Upper lobe of right lung (tissue), 1 donor: ENCODE results near the gene GNB3. TPM values are rescaled to one million over a fixed set of nuclear protein-coding genes. Genes with fewer than 3 reads are reported as not detected.
"Not testable (repeated sequence)": the region's sequence is repeated elsewhere in the genome, so short reads cannot be mapped to it uniquely, and the experiment has no call there.

Experiments used
- ATAC-seq: fragments of 200-7000 bp; cut with Tn5 transposase; one replicate; pipeline ENCODE4 v1.9.1; 2020; ENCODE audit warnings: mild to moderate bottlenecking, moderate library complexity
- DNase-seq: peaks from one replicate; pipeline ENCODE4 v3.0.0-alpha.2; 2020
- H3K27ac ChIP-seq: fragments of 200-600 bp; one replicate; pipeline ENCODE4 v1.8.0; 2022
- H3K27me3 ChIP-seq: fragments of 200-600 bp; one replicate; pipeline ENCODE4 v1.8.0; 2022; ENCODE audit warnings: mild to moderate bottlenecking
- H3K36me3 ChIP-seq: fragments of 200-600 bp; one replicate; pipeline ENCODE4 v1.8.0; 2022
- H3K4me1 ChIP-seq: fragments of 200-600 bp; one replicate; pipeline ENCODE4 v1.8.0; 2022
- H3K4me3 ChIP-seq: fragments of 200-600 bp; one replicate; pipeline ENCODE4 v1.8.0; 2022; ENCODE audit warnings: mild to moderate bottlenecking
- H3K9me3 ChIP-seq: fragments of 200-600 bp; one replicate; pipeline ENCODE4 v1.8.0; 2022
- intact Hi-C: fragments of 100-400 bp; cut with DNase I; formaldehyde crosslinking; loops from one replicate; pipeline ENCODE4 v1.11.0; 2022
- total RNA-seq: library from RNA; stranded (reverse); fragmentation: NEBNext Ultra II Directional; extraction: Animal tissue kit (Norgen Biotek cat#: 25700); gene quantifications from one replicate; pipeline ENCODE4 v1.2.1, GENCODE V29; 2021
- TF ChIP-seq, protein P1 (sequence below): fragments of 200-600 bp; IDR thresholded peaks from one replicate; pipeline ENCODE4 v1.8.0; 2022; ENCODE audit warnings: antibody characterized with exemption
- donor health status: DM: no; HTN: yes; CAD: no; lungs with severe emphysema.

GNB3 gene
- total RNA-seq, 1 donor from 2014 or later: 0.32 TPM

DNA sequence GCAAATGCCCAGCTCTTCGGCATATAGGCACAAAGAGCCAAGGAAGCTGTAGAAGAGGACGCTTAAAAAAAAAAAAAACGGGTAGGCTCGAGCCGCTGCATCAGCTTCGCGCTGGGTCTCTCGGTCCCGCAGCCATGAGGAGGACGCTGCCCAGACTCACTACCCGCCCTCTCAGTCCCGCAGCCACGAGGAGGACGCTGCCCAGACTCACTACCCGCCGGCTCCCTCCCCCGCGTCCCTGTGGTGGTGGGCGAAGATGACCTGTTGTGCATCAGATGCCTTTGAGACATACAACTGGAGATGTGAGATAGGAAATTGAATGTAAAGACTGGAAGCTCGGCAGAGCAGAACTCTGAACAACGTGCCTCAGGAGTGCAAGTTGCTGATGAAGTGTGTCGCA is 43.8 kb downstream of the GNB3 start:
- DNase-seq (no peak), ATAC-seq (no peak)
- Histone ChIP-seq H3K27me3 (no peaks in the 10 kb centered on the region), H3K4me1 (peaks cover 8% of the 10 kb centered on the region), H3K4me3 (no peak overlapping the region), H3K27ac (no peak overlapping the region), H3K36me3 (peaks cover 16% of the 10 kb centered on the region), H3K9me3 (no peaks in the 10 kb centered on the region)
- TF ChIP-seq, protein P1, sequence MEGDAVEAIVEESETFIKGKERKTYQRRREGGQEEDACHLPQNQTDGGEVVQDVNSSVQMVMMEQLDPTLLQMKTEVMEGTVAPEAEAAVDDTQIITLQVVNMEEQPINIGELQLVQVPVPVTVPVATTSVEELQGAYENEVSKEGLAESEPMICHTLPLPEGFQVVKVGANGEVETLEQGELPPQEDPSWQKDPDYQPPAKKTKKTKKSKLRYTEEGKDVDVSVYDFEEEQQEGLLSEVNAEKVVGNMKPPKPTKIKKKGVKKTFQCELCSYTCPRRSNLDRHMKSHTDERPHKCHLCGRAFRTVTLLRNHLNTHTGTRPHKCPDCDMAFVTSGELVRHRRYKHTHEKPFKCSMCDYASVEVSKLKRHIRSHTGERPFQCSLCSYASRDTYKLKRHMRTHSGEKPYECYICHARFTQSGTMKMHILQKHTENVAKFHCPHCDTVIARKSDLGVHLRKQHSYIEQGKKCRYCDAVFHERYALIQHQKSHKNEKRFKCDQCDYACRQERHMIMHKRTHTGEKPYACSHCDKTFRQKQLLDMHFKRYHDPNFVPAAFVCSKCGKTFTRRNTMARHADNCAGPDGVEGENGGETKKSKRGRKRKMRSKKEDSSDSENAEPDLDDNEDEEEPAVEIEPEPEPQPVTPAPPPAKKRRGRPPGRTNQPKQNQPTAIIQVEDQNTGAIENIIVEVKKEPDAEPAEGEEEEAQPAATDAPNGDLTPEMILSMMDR: no peak
- intact Hi-C loops: no loop called here

DNA sequence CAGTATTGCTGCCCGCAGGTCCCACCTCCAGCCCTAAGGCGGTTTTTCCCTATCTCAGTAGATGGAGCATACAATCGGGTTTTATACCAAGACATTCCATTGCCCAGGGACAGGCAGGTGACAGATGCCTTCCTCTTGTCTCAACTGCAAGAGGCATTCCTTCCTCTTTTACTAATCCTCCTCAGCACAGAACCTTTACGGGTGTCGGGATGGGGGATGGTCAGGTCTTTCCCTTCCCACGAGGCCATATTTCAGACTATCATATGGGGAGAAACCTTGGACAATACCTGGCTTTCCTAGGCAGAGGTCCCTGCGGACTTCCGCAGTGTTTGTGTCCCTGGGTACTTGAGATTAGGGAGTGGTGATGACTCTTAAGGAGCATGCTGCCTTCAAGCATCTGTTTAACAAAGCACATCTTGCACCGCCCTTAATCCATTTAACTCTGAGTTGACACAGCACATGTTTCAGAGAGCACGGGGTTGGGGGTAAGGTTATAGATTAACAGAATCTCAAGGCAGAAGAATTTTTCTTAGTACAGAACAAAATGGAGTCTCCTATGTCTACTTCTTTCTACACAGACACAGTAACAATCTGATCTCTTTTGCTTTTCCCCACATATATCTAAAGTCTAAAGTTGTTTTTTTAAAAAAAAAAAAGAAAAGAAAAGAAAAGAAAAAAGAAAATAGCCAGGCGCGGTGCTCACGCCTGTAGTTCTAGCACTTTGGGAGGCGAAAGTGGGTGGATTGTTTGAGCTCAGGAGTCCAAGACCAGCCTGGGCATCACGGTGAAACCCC is 45.7 kb downstream of the GNB3 start:
- H3K27me3 ChIP-seq, H3K4me1 ChIP-seq, H3K9me3 ChIP-seq, intact Hi-C loops, H3K4me3 ChIP-seq, ATAC-seq, DNase-seq: not testable (repeated sequence)
- H3K27ac ChIP-seq: peak overlapping the region; percentile 67
- peaks cover 16% of the 10 kb centered on the region for H3K36me3 ChIP-seq

DNA sequence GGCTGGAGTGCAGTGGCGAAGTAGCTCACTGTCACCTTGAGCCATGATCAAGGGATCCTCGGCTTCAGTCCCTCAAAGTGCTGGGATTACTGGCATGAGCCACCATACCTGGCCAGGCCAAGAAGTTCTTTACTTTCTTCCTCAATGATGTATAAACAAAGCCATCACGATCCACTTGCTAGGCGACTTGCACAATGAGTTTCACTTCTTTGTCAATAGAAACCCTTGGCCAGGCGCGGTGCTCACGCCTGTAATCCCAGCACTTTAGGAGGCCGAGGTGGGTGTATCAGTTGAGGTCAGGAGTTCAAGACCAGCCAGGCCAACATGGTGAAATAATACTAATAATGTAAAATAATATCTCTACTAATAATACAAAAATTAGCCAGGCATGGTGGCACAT is 46.7 kb downstream of the GNB3 start:
- Histone ChIP-seq H3K27ac (peak overlapping the region; percentile 67), H3K4me3 (no peak overlapping the region), H3K27me3 (no peaks in the 10 kb centered on the region), H3K36me3 (peaks cover 16% of the 10 kb centered on the region), H3K4me1 (peaks cover 14% of the 10 kb centered on the region), H3K9me3 (no peaks in the 10 kb centered on the region)
- intact Hi-C loops: no loop called here
- TF ChIP-seq, protein P1: no peak
- DNase-seq (peak; percentile 76), ATAC-seq (peak; percentile 9)

DNA sequence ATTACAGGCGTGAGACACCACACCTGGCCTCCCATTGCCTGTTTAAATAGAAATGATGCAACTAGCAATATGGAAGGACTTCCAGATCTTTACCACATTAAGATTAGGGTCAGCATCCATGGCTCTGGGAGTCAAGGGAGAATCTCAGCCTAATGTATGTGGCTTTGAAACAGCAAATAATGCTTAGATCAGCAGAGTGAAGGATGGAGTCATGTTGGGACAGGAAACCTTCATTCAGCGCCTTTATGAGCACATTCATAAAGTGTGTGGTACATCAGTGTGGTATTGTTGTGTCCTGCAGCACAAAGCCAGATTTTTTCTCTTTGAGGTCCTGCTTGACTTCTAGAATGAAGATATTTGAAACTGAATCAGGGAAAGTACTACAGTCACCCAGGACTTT is 47.6 kb downstream of the GNB3 start:
- peak overlapping the region; percentile 36 for H3K27ac ChIP-seq
- no peak for ATAC-seq

DNA sequence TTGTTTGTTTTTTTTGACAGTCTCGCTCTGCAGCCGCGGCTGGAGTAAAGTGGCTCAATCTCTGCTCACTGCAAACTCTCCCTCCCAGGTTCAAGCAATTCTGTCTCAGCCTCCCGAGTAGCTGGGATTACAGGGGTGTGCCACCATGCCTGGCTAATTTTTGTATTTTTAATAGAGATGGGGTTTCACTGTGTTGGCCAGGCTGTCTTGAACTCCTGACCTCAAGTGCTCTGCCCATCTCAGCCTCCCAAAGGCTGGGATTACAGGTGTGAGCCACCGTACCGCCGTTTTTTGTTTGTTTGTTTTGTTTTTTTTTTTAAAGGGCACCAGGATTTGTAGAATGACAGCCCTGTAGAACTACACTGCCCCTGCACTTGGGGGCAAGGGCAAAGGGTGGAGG is 48.1 kb downstream of the GNB3 start:
- H3K9me3 ChIP-seq, intact Hi-C loops, H3K27me3 ChIP-seq, ATAC-seq, DNase-seq, H3K27ac ChIP-seq, H3K4me3 ChIP-seq: not testable (repeated sequence)
- Histone ChIP-seq H3K4me1 (peaks cover 14% of the 10 kb centered on the region), H3K36me3 (peaks cover 11% of the 10 kb centered on the region)

More for the DNA sequence above, 47.6 kb downstream of the GNB3 start:
- intact Hi-C loops: no loop called here
- TF ChIP-seq, protein P1: no peak
- Histone ChIP-seq H3K4me3 (no peak overlapping the region), H3K9me3 (no peaks in the 10 kb centered on the region), H3K27me3 (no peaks in the 10 kb centered on the region), H3K36me3 (peaks cover 16% of the 10 kb centered on the region), H3K4me1 (peaks cover 14% of the 10 kb centered on the region)
- DNase-seq: no peak

DNA sequence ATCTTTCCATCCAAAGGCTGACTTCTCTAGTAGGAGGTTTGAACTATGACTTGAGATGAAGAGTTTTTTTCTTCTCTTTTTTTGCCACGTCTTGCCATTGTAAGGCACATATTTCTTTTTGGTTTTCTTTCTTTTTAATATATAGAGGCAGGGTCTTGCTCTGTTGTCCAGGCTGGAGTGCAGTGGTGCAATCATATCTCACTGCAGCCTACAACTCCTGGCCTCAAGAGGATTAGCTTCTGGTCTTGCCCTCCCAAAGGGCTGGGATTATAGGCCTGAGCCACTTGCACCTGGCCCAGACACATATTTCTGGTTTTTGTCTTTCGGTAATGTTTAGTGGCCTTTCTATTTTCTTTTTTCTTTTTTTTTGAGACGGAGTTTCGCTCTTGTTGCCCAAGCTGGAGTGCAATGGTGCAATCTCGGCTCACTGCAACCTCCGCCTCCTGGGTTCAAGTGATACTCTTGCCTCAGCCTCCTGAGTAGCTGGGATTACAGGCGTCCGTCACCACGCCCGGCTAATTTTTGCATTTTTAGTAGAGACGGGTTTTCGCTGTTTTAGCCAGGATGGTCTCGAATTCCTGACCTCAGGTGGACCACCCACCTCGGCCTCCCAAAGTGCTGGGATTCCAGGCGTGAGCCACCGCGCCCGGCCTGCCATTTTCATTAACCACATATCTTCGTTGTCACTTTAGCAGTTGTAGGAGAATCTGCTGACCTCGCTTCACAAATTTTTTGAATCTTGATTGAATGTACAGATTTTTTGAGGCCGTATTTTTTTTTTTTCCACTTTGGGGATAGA is 49.2 kb downstream of the GNB3 start:
- H3K36me3 ChIP-seq, H3K27me3 ChIP-seq, ATAC-seq, H3K9me3 ChIP-seq, H3K4me3 ChIP-seq, intact Hi-C loops, DNase-seq: not testable (repeated sequence)
- Histone ChIP-seq H3K4me1 (peaks cover 14% of the 10 kb centered on the region), H3K27ac (peak overlapping the region; percentile 91)
